Keratinocyte (primary cell): ENCODE results near the gene KRT24. TPM values are rescaled to one million over a fixed set of nuclear protein-coding genes. Genes with fewer than 3 reads are reported as not detected.
A peak's percentile ranks its signal among the peaks of the same experiment; 100 is the strongest.

Experiments used
- DNase-seq: peaks from one replicate; pipeline ENCODE4 v3.0.0-alpha.2; 2011; ENCODE audit warnings: low read depth, missing footprints, low spot score
- FAIRE-seq: peaks from 2 replicates; lab custom pipeline; 2011; peaks lifted over from hg19 to GRCh38; lab: Jason Lieb, UNC
- H2AFZ ChIP-seq: 2 replicates; pipeline ENCODE4 v1.6.0; 2012; ENCODE audit warnings: low read length, control low read depth, inconsistent platforms; ENCODE audit not compliant: control insufficient read depth
- H3K27ac ChIP-seq: 2 replicates; pipeline ENCODE4 v1.5.1; 2011; ENCODE audit warnings: low read length; ENCODE audit not compliant: control insufficient read depth, insufficient read depth
- H3K27me3 ChIP-seq: 3 replicates; pipeline ENCODE4 v1.6.0; 2011; ENCODE audit warnings: low read length; ENCODE audit not compliant: control insufficient read depth, insufficient read depth; ENCODE audit errors: extremely low read depth
- H3K36me3 ChIP-seq, 2 experiments: 2 replicates in 1 of 2; 3 replicates in 1 of 2; pipeline ENCODE4 v1.5.1; 2011; ENCODE audit warnings: low read length in 2 of 2, mild to moderate bottlenecking in 1 of 2; ENCODE audit not compliant: control insufficient read depth in 2 of 2, insufficient read depth in 2 of 2; ENCODE audit errors: extremely low read depth in 1 of 2
- H3K4me1 ChIP-seq: 3 replicates; pipeline ENCODE4 v1.5.1; 2011; ENCODE audit warnings: low read length; ENCODE audit not compliant: control insufficient read depth, insufficient read depth; ENCODE audit errors: extremely low read depth
- H3K4me2 ChIP-seq: 3 replicates; pipeline ENCODE4 v1.6.0; 2011; ENCODE audit warnings: low read depth, low read length; ENCODE audit not compliant: control insufficient read depth, insufficient read depth; ENCODE audit errors: extremely low read depth
- H3K4me3 ChIP-seq, 3 experiments: fragments of 200-600 bp in 1 of 3; sonication (generic) in 1 of 3; 2 replicates in 2 of 3; 3 replicates in 1 of 3; pipeline ENCODE4 v1.5.1; 2011 to 2016; ENCODE audit warnings: low read length in 3 of 3, mild to moderate bottlenecking in 3 of 3, control low read depth in 2 of 3, inconsistent platforms in 1 of 3, low read depth in 1 of 3, mixed read lengths in 1 of 3, mixed run types in 1 of 3, moderate library complexity in 1 of 3; ENCODE audit not compliant: control insufficient read depth in 2 of 3, insufficient read depth in 2 of 3; ENCODE audit errors: extremely low read depth in 1 of 3
- H3K79me2 ChIP-seq: 2 replicates; pipeline ENCODE4 v1.6.0; 2012; ENCODE audit warnings: low read length; ENCODE audit not compliant: control insufficient read depth, insufficient read depth
- H3K9ac ChIP-seq: 3 replicates; pipeline ENCODE4 v1.6.0; 2011; ENCODE audit warnings: low read length; ENCODE audit not compliant: control insufficient read depth, insufficient read depth; ENCODE audit errors: extremely low read depth
- H3K9me1 ChIP-seq: 3 replicates; pipeline ENCODE4 v1.6.0; 2011; ENCODE audit warnings: low read length; ENCODE audit not compliant: control insufficient read depth, insufficient read depth; ENCODE audit errors: extremely low read depth
- H3K9me3 ChIP-seq: 2 replicates; pipeline ENCODE4 v1.5.1; 2012; ENCODE audit warnings: low read depth, low read length; ENCODE audit not compliant: control insufficient read depth
- H4K20me1 ChIP-seq: 3 replicates; pipeline ENCODE4 v1.6.0; 2011; ENCODE audit warnings: low read length; ENCODE audit not compliant: control insufficient read depth, insufficient read depth; ENCODE audit errors: extremely low read depth
- CTCF ChIP-seq, 3 experiments: IDR thresholded peaks in 1 of 3; conservative IDR thresholded peaks in 1 of 3; optimal IDR thresholded peaks in 1 of 3; 2 replicates in 2 of 3; 3 replicates in 1 of 3; pipeline versions ENCODE3 to v1.5.1; 2011; ENCODE audit warnings: low read length in 3 of 3, mild to moderate bottlenecking in 3 of 3, moderate library complexity in 2 of 3, control low read depth in 1 of 3, inconsistent platforms in 1 of 3; ENCODE audit not compliant: insufficient read depth in 2 of 3; ENCODE audit errors: extremely low read depth in 1 of 3
- EZH2 ChIP-seq: IDR thresholded peaks from one replicate; pipeline ENCODE4 v1.6.1; 2012; ENCODE audit warnings: inconsistent platforms, mild to moderate bottlenecking, low read length, moderate library complexity
- dilution Hi-C: fragments of 300-500 bp; cut with MboI; formaldehyde crosslinking; loops from one replicate; pipeline ENCODE4 v1.7.0; 2020; ENCODE audit warnings: low sequenced_read_pairs; ENCODE audit not compliant: extremely low pct_ligation_motif_present
- polyA plus RNA-seq, 5 experiments: library from polyadenylated mRNA; depleted of rRNA in 3 of 5; stranded (reverse) in 3 of 5; stranded (forward) in 1 of 5; unstranded in 1 of 5; fragments of >200 nt; gene quantifications; 1 replicate in 1 of 5; 2 replicates in 3 of 5; 3 replicates in 1 of 5; pipeline versions ENCODE4 v1.2.1 to v1.2.3, GENCODE V29; 2011 to 2012; ENCODE audit warnings: missing spikeins in 2 of 5, low read depth in 1 of 5, low replicate concordance in 1 of 5

The KRT24 gene
- polyA plus RNA-seq, 1 donor (not counting 4 experiments of a cell fraction or from before 2014, with no cell fraction given), result 1.0 TPM

GRCh38 chr17:40664582-40665333 is 38.8 kb downstream of the KRT24 start, which contains the start of gene KRT222:
Gene KRT222 (minus strand): TSS chr17:40665177. CDS start chr17:40665099, 78 bp downstream.
- Histone ChIP-seq H3K4me3 (peak within 1 kb of the TSS; percentile 26 to 69 (median 52)), H3K27me3 (no peaks in the 10 kb centered on the region), H3K4me2 (peak within 1 kb of the TSS; percentile 89), H3K9me3 (no peaks in the 10 kb centered on the region), H3K9me1 (no peaks in the 10 kb centered on the region), H2AFZ (peak within 1 kb of the TSS; percentile 91), H3K36me3 (no peaks in the 10 kb centered on the region), H3K4me1 (peaks cover 4% of the 10 kb centered on the region), H3K27ac (no peak within 1 kb of the TSS), H3K79me2 (no peaks in the 10 kb centered on the region), H4K20me1 (no peaks in the 10 kb centered on the region), H3K9ac (no peak within 1 kb of the TSS)
- dilution Hi-C loops, result no loop called here
- DNase-seq (no peak), FAIRE-seq (peak; percentile 17)
- TF ChIP-seq EZH2 (no peak), CTCF (optimal IDR thresholded peaks at IDR 0.05 in 1 of 3, IDR thresholded peaks at IDR 0.05 in 1 of 3, conservative IDR thresholded peaks at IDR 0.05 in 1 of 3; ENCODE audit: extremely low read depth in 1 of 3, insufficient read depth in 2 of 3, low read length in 3 of 3) (no peak)

- Histone ChIP-seq H3K9ac (no peak overlapping the region), H3K4me1 (peaks cover 4% of the 10 kb centered on the region), H3K4me2 (no peak overlapping the region), H3K9me1 (no peaks in the 10 kb centered on the region), H2AFZ (no peak overlapping the region), H3K36me3 (no peaks in the 10 kb centered on the region), H3K79me2 (no peaks in the 10 kb centered on the region), H3K9me3 (no peaks in the 10 kb centered on the region), H3K27ac (no peak overlapping the region), H3K27me3 (no peaks in the 10 kb centered on the region), H3K4me3 (no peak overlapping the region), H4K20me1 (no peaks in the 10 kb centered on the region)
- TF ChIP-seq EZH2 (no peak), CTCF (optimal IDR thresholded peaks at IDR 0.05 in 1 of 3, IDR thresholded peaks at IDR 0.05 in 1 of 3, conservative IDR thresholded peaks at IDR 0.05 in 1 of 3; ENCODE audit: extremely low read depth in 1 of 3, insufficient read depth in 2 of 3, low read length in 3 of 3) (no peak)
- DNase-seq, result no peak
- FAIRE-seq, result no peak
- dilution Hi-C loops, result no loop called here
Observed at GRCh38 chr17:40663252-40663651, 40.3 kb downstream of the KRT24 start.
